Suppressor macrophage treated with lipopolysaccharide for 1 hour (primary cell): ENCODE measurements around the gene LYSET.
"Not testable (repeated sequence)": the region's sequence is repeated elsewhere in the genome, so short reads cannot be mapped to it uniquely, and the experiment has no call there.

ENCODE experiments used
- DNase-seq, 3 donors: peaks; one replicate each; pipeline ENCODE4 v3.0.0-alpha.2; 2020 to 2022

The LYSET gene

DNA sequence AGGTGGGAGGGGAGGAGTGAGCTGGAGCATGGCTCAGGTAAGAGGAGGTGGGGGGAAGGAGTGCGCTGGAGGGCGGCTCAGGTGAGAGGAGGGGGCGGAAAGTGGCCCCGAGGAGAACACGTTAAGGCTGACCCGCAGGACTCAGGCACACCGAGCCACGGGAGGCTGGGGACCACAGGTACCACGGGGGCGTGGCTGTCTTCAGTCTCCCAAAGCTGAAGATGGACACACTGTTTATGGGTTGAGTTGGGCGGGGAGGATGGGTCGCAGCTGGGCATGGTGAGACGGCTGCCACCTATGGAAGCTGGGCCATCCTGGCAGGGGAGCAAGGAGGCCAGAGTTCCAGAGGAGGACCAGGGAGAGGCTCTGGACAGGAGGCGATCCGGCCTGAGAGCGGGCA, 45.4 kb downstream of the LYSET start:
- no peak for DNase-seq

DNA sequence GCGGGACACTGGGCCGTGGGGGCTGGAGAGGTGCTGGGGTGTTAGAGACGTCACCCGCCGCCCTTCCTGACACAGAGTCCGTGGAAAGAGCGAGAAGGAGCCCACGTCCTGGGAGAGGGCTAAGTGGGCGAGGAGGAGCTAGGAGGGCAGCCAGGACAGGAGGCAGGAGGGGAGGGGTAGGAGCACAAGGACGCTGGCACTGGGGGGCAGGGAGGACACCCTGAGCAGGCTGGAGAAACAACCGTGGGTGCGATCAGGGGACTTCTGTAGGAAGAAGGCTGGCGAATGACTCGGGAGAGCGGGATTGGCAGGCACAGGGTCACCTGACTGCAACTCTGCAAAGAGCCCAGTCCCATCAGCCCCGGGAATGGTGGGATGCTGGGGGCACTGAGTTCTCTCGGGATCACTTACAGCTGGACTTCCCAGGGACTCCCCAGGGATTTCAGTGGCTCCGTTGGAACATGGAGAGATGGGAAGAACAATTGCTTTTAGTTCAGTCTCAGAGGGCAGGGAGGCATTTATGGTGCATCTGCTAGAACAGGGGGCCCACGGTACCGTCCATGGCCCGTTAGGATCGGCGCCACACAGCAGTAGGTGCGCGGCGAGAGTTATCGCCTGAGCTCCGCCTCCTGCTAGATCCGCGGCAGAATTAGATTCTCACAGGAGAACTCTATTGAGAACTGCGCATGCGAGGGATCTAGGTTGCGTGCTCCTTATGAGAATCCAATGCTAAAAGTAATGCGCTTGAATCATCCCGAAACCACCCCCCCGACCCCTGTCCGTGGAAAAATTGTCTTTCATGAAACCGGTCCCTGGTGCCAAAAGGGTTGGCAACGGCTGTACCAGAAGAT, 46.2 kb downstream of the LYSET start:
- DNase-seq, result peak in 2 of 3 donors; percentile 29 to 54

DNA sequence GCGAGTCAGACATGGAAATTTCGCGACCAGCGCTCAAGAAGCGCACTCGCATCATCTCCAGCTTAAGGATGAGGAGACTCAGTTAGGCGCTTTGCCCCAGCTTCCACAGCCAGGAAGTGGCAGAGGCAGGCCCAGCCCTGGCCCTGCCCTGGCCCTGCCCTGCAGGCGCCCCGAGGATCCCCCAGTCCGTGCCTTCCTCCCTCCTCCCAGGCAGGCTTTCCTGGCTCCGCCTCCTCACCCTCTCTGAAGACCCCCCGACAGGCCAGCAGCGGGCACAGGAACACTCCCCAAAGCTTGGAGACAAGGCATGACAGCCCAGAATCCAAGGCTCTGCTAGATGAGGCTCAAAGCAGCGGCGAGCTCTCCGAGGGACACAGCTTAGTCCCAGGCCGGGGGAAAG, 47.0 kb downstream of the LYSET start:
- no peak for DNase-seq

DNA sequence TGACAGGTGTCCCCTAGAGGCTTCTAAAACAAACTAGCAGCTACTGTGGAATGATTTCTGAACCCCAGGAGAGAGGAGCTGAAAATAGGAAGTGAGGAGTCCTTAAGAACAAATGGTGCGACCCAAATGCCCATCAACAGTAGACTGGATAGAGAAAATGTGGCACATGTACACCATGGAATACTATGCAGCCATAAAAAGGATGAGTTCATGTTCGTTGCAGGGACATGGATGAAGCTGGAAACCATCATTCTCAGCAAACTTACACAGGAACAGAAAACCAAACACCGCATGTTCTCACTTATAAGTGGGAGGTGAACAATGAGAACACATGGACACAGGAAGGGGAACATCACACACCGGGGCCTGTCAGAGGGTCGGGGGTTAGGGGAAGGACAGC, 48.0 kb downstream of the LYSET start:
- DNase-seq, result not testable (repeated sequence)

DNA sequence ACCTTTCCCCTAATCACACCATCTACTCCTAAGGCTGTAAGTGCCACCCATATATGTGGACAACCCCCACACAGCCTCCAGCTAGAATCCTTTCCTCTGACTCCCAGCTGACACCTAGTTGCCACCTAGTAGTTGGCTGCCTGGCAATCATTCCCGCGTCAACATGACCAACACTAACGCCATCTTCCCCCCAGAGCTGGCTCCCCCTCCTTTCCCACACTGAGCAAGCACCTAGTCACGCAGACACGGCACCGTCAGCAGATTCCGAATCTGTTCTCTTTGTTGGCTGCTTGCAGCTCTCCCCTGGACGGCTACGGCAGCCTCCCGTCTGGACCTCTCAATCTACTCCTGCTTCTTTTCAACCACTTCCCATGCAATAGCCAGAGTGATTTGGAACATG, 49.7 kb downstream of the LYSET start:
- DNase-seq, result no peak
